ENCODE data around the gene HPS4. TPM values are rescaled to one million over a fixed set of nuclear protein-coding genes. Genes with fewer than 3 reads are reported as not detected.
"Not testable (repeated sequence)": the region's sequence is repeated elsewhere in the genome, so short reads cannot be mapped to it uniquely, and the experiment has no call there.

Gene HPS4
- total RNA-seq, 1 donor from 2014 or later = 95.5 TPM

GRCh38 chr22:26409719-26410335 is 73.8 kb downstream of the HPS4 start:
- Histone ChIP-seq H3K79me2 (ENCODE audit: low read depth) (no peaks in the 10 kb centered on the region), H3F3A (ENCODE audit: low read depth) (peaks cover 7% of the 10 kb centered on the region), H3K4me3 (no peak overlapping the region), H3K9me3 (ENCODE audit: low read depth) (no peaks in the 10 kb centered on the region), H3K36me3 (no peaks in the 10 kb centered on the region), H3K27ac (no peak overlapping the region), H4K20me1 (ENCODE audit: low read depth) (no peaks in the 10 kb centered on the region), H3K27me3 (peaks cover 29% of the 10 kb centered on the region), H2AFZ (replicated peaks) (no peak overlapping the region), H3K4me1 (peaks cover 6% of the 10 kb centered on the region), H3K4me2 (no peak overlapping the region), H3K9ac (no peak overlapping the region)
- Mint-ChIP-seq H3K9me3 (no peaks in the 10 kb centered on the region), H3K4me1 (peaks cover 24% of the 10 kb centered on the region), H3K36me3 (no peaks in the 10 kb centered on the region), H3K27ac (peak overlapping the region; percentile 61), H3K4me3 (no peak overlapping the region), H3K27me3 (ENCODE audit: insufficient read depth, low read depth) (peaks cover 5% of the 10 kb centered on the region)
- TF ChIP-seq CTCF (IDR thresholded peaks at IDR 0.05) (no peak), EZH2 (IDR thresholded peaks at IDR 0.05) (no peak), EZH2phosphoT487 (IDR thresholded peaks at IDR 0.05) (no peak)
- DNase-seq (ENCODE audit: low spot score) = no peak

- not testable (repeated sequence) for H2AFZ ChIP-seq (replicated peaks); H3K27me3 Mint-ChIP-seq (ENCODE audit: insufficient read depth, low read depth); H3K36me3 Mint-ChIP-seq; H3K9me3 ChIP-seq (ENCODE audit: low read depth); H3F3A ChIP-seq (ENCODE audit: low read depth); H3K9ac ChIP-seq; H3K9me3 Mint-ChIP-seq; H3K36me3 ChIP-seq; H3K4me1 ChIP-seq; H3K4me2 ChIP-seq; DNase-seq (ENCODE audit: low spot score); H3K27ac Mint-ChIP-seq; H3K4me3 Mint-ChIP-seq; H3K79me2 ChIP-seq (ENCODE audit: low read depth); H3K27ac ChIP-seq; H3K4me3 ChIP-seq; H4K20me1 ChIP-seq (ENCODE audit: low read depth)
- peaks cover 29% of the 10 kb centered on the region for H3K27me3 ChIP-seq
- peaks cover 32% of the 10 kb centered on the region for H3K4me1 Mint-ChIP-seq
Measured at GRCh38 chr22:26408562-26409220, 74.9 kb downstream of the HPS4 start.

GRCh38 chr22:26406118-26406517 is 77.5 kb downstream of the HPS4 start:
- Histone ChIP-seq H3K79me2 (ENCODE audit: low read depth) (no peaks in the 10 kb centered on the region), H4K20me1 (ENCODE audit: low read depth) (no peaks in the 10 kb centered on the region), H3K36me3 (no peaks in the 10 kb centered on the region), H3K9ac (no peak overlapping the region), H3K27me3 (peaks cover 12% of the 10 kb centered on the region), H3F3A (ENCODE audit: low read depth) (peaks cover 7% of the 10 kb centered on the region), H3K27ac (no peak overlapping the region), H2AFZ (replicated peaks) (no peak overlapping the region), H3K4me2 (no peak overlapping the region), H3K4me3 (no peak overlapping the region), H3K4me1 (peaks cover 10% of the 10 kb centered on the region), H3K9me3 (ENCODE audit: low read depth) (no peaks in the 10 kb centered on the region)
- H3K27ac Mint-ChIP-seq = no peak overlapping the region
- no peaks in the 10 kb centered on the region for H3K36me3 Mint-ChIP-seq
- no peaks in the 10 kb centered on the region for H3K9me3 Mint-ChIP-seq
- H3K27me3 Mint-ChIP-seq (ENCODE audit: insufficient read depth, low read depth) = peaks cover 9% of the 10 kb centered on the region
- H3K4me1 Mint-ChIP-seq = peaks cover 38% of the 10 kb centered on the region
- no peak overlapping the region for H3K4me3 Mint-ChIP-seq
- DNase-seq (ENCODE audit: low spot score) = no peak
- TF ChIP-seq CTCF (IDR thresholded peaks at IDR 0.05) (no peak), EZH2 (IDR thresholded peaks at IDR 0.05) (no peak), EZH2phosphoT487 (IDR thresholded peaks at IDR 0.05) (no peak)

GRCh38 chr22:26404851-26405421 is 78.6 kb downstream of the HPS4 start:
- Histone ChIP-seq H3K4me2 (peak overlapping the region; percentile 32), H3K4me1 (peaks cover 10% of the 10 kb centered on the region), H2AFZ (replicated peaks) (no peak overlapping the region), H3K79me2 (ENCODE audit: low read depth) (no peaks in the 10 kb centered on the region), H3K9ac (no peak overlapping the region), H3K27ac (no peak overlapping the region), H4K20me1 (ENCODE audit: low read depth) (no peaks in the 10 kb centered on the region), H3K4me3 (no peak overlapping the region), H3K9me3 (ENCODE audit: low read depth) (no peaks in the 10 kb centered on the region), H3K36me3 (no peaks in the 10 kb centered on the region), H3F3A (ENCODE audit: low read depth) (peaks cover 7% of the 10 kb centered on the region), H3K27me3 (peaks cover under 1% of the 10 kb centered on the region)
- no peak overlapping the region for H3K4me3 Mint-ChIP-seq
- peak; percentile 33 for DNase-seq (ENCODE audit: low spot score)
- H3K27ac Mint-ChIP-seq = no peak overlapping the region
- no peaks in the 10 kb centered on the region for H3K9me3 Mint-ChIP-seq
- peaks cover 31% of the 10 kb centered on the region for H3K4me1 Mint-ChIP-seq
- peaks cover 12% of the 10 kb centered on the region for H3K27me3 Mint-ChIP-seq (ENCODE audit: insufficient read depth, low read depth)
- H3K36me3 Mint-ChIP-seq = no peaks in the 10 kb centered on the region
- TF ChIP-seq EZH2phosphoT487 (IDR thresholded peaks at IDR 0.05) (no peak), EZH2 (IDR thresholded peaks at IDR 0.05) (no peak), CTCF (IDR thresholded peaks at IDR 0.05) (no peak)
